K562 (cell line): Measurements from ENCODE around the gene XRCC5. TPM values are rescaled to one million over a fixed set of nuclear protein-coding genes. Genes with fewer than 3 reads are reported as not detected.

ENCODE experiments used
- ATAC-seq: fragments of 200-7000 bp; cut with Tn5 transposase; 3 replicates; pipeline ENCODE4 v1.9.1; 2020; ENCODE audit warnings: moderate library complexity
- BruUV-seq: library from RNA; stranded (reverse); fragments of 400-500 nt; replicated peaks from 2 replicates; lab custom pipeline; 2021; lab: Mats Ljungman, UMichigan
- CTCF ChIA-PET: fragments of 300-600 bp; formaldehyde crosslinking; extraction: SDS; loops from one replicate; lab custom pipeline; 2021; ENCODE audit warnings: low intra/inter-chr PET ratio; lab: Yijun Ruan, JAX
- POLR2A ChIA-PET: fragments of 300-600, 350-650 bp; sonication (Branson Sonifier 250); formaldehyde crosslinking; extraction: SDS; loops from one replicate; lab custom pipeline; 2021; ENCODE audit warnings: antibody characterized with exemption, inconsistent platforms; lab: Yijun Ruan, JAX
- DNase-seq, 4 experiments: peaks; one replicate each; pipeline versions ENCODE4 v3.0.0 to v3.0.0-alpha.2; 2011 to 2018; ENCODE audit warnings: low spot score in 3 of 4, mixed read lengths in 3 of 4; ENCODE audit errors: extremely low read depth in 1 of 4
- FAIRE-seq: peaks from 2 replicates; lab custom pipeline; 2011; peaks lifted over from hg19 to GRCh38; lab: Jason Lieb, UNC
- H2AFZ ChIP-seq: 2 replicates; pipeline ENCODE4 v1.6.0; 2011; ENCODE audit warnings: low read depth, low read length, control low read depth, inconsistent platforms
- H3K27ac ChIP-seq: fragments of 200-600 bp; 3 replicates; pipeline ENCODE4 v1.8.0; 2011; ENCODE audit warnings: low read depth, mild to moderate bottlenecking, control low read depth, inconsistent platforms, low read length, moderate library complexity, mixed read lengths; ENCODE audit errors: extremely low read depth
- H3K27me3 ChIP-seq, 2 experiments: fragments of 300-600 bp in 1 of 2; 2 replicates in 1 of 2; 3 replicates in 1 of 2; pipeline versions ENCODE4 v1.6.0 to v1.8.0; 2011; ENCODE audit warnings: inconsistent platforms in 2 of 2, low read length in 2 of 2, mild to moderate bottlenecking in 1 of 2, mixed read lengths in 1 of 2, moderate library complexity in 1 of 2; ENCODE audit not compliant: control insufficient read depth in 2 of 2, insufficient read depth in 2 of 2
- H3K36me3 ChIP-seq: fragments of 300-600 bp; 3 replicates; pipeline ENCODE4 v1.8.0; 2011; ENCODE audit warnings: mild to moderate bottlenecking, low read length, inconsistent platforms; ENCODE audit not compliant: control insufficient read depth, insufficient read depth
- H3K4me1 ChIP-seq, 2 experiments: fragments of 200-600 bp in 1 of 2; replicated peaks in 1 of 2; 2 replicates in 1 of 2; 3 replicates in 1 of 2; pipeline versions ENCODE4 v1.5.1 to v1.8.0; 2011; ENCODE audit warnings: inconsistent platforms in 2 of 2, low read length in 2 of 2, mild to moderate bottlenecking in 1 of 2, mixed read lengths in 1 of 2, moderate library complexity in 1 of 2; ENCODE audit not compliant: control insufficient read depth in 2 of 2, insufficient read depth in 2 of 2
- H3K4me2 ChIP-seq: 2 replicates; pipeline ENCODE4 v1.6.1; 2011; ENCODE audit warnings: low read length, control low read depth, inconsistent platforms, mixed read lengths; ENCODE audit not compliant: insufficient read depth
- H3K4me3 ChIP-seq: fragments of 200-600 bp; sonication (generic), shearing (Covaris generic); 2 replicates; pipeline ENCODE4 v1.5.1; 2016; ENCODE audit warnings: control low read depth, inconsistent platforms
- H3K79me2 ChIP-seq: fragments of 200-600 bp; 3 replicates; pipeline ENCODE4 v1.8.0; 2011; ENCODE audit warnings: low read length, inconsistent platforms; ENCODE audit not compliant: control insufficient read depth, insufficient read depth
- H3K9ac ChIP-seq, 2 experiments: 2 replicates each; pipeline versions ENCODE4 v1.6.0 to v1.6.1; 2011; ENCODE audit warnings: low read depth in 2 of 2, low read length in 2 of 2, control low read depth in 1 of 2, inconsistent platforms in 1 of 2, mild to moderate bottlenecking in 1 of 2, mixed read lengths in 1 of 2; ENCODE audit not compliant: insufficient read depth in 1 of 2
- H3K9me1 ChIP-seq: one replicate; pipeline ENCODE4 v1.6.0; 2011; ENCODE audit warnings: inconsistent platforms, mild to moderate bottlenecking, low read length, moderate library complexity; ENCODE audit not compliant: control insufficient read depth, insufficient read depth
- H3K9me3 ChIP-seq: replicated peaks from 2 replicates; pipeline ENCODE4 v1.5.1; 2011; ENCODE audit warnings: low read depth, low read length, inconsistent platforms; ENCODE audit not compliant: control insufficient read depth, insufficient read depth
- H4K20me1 ChIP-seq: replicated peaks from 2 replicates; pipeline ENCODE4 v1.6.1; 2011; ENCODE audit warnings: low read length, inconsistent platforms, mixed read lengths; ENCODE audit not compliant: control insufficient read depth, insufficient read depth
- JUND ChIP-seq, 2 experiments: IDR thresholded peaks; 2 replicates in 1 of 2; 3 replicates in 1 of 2; pipeline ENCODE4 v1.6.1; 2011; ENCODE audit warnings: borderline replicate concordance in 2 of 2, low read depth in 2 of 2, low read length in 2 of 2, improper control_type of control experiment in 1 of 2, missing biosample characterization in 1 of 2, missing genetic modification characterization in 1 of 2, missing genetic modification reagents in 1 of 2
- SMARCE1 ChIP-seq: fragments of 450-650 bp; IDR thresholded peaks from 2 replicates; pipeline ENCODE4 v1.7.1; 2016; ENCODE audit warnings: mild to moderate bottlenecking
- ZNF184 ChIP-seq: sonication (generic); formaldehyde crosslinking; IDR thresholded peaks from 2 replicates; pipeline ENCODE4 v1.5.0; 2020; ENCODE audit warnings: missing genetic modification reagents
- ZNF282 ChIP-seq: sonication (generic); formaldehyde crosslinking; IDR thresholded peaks from 2 replicates; pipeline ENCODE4 v1.8.1; 2023; ENCODE audit warnings: missing genetic modification reagents
- WGBS: fragments of 100-300 bp; shearing (Covaris generic); methylation state at CpG from one replicate; pipeline ENCODE4 v1.1.6; 2016; ENCODE audit warnings: low coverage, mixed read lengths; ENCODE audit not compliant: insufficient coverage; ENCODE audit errors: missing lambda C conversion rate; 5-methylcytosine and 5-hydroxymethylcytosine counted together
- in situ Hi-C: fragments of 300-500 bp; cut with MboI; formaldehyde crosslinking; loops from 4 replicates; pipeline ENCODE4 v1.15.0; 2018; ENCODE audit warnings: inconsistent platforms, mixed read lengths
- intact Hi-C: fragments of 100-400 bp; cut with micrococcal nuclease; formaldehyde crosslinking; loops from 2 replicates; pipeline ENCODE4 v1.14.2; 2022
- polyA plus RNA-seq, 8 experiments: library from polyadenylated mRNA; depleted of rRNA in 4 of 8; stranded (reverse) in 5 of 8; unstranded in 3 of 8; fragments of >200 nt; fragmentation: Nextera tagmentation in 2 of 8; fragmentation: Illumina TruSeq in 1 of 8; extraction: Ambion mirVana in 2 of 8; extraction: Trizol in 1 of 8; gene quantifications; 2 replicates each; pipeline versions ENCODE4 v1.2.1 to v1.2.3, GENCODE V29; 2011 to 2014; ENCODE audit warnings: inconsistent platforms in 1 of 8, missing spikeins in 1 of 8
- total RNA-seq, 7 experiments: library from RNA; depleted of rRNA in 6 of 7; stranded (reverse); fragments of >200 nt in 6 of 7; fragmentation: Illumina TruSeq in 2 of 7; extraction: Trizol in 2 of 7; gene quantifications; 2 replicates each; pipeline versions ENCODE4 v1.2.1 to v1.2.3, GENCODE V29; 2011 to 2021; ENCODE audit warnings: low replicate concordance in 1 of 7
- TF ChIP-seq, protein P1 (sequence below): fragments of 450-650 bp; IDR thresholded peaks from 2 replicates; pipeline ENCODE4 v1.6.1; 2014; ENCODE audit warnings: low read depth, mild to moderate bottlenecking, moderate library complexity, borderline replicate concordance
- TF ChIP-seq, protein P2 (sequence below), 2 experiments: fragments of 450-650 bp; conservative IDR thresholded peaks; 2 replicates each; pipeline ENCODE4 v1.6.1; 2017; ENCODE audit warnings: mild to moderate bottlenecking in 2 of 2, moderate library complexity in 2 of 2

The XRCC5 gene
- total and polyA plus RNA-seq, 9 of the 15 experiments (the other 6 are each of a cell fraction or from before 2014, with no cell fraction given) = 168 to 551 (median 297) TPM

DNA sequence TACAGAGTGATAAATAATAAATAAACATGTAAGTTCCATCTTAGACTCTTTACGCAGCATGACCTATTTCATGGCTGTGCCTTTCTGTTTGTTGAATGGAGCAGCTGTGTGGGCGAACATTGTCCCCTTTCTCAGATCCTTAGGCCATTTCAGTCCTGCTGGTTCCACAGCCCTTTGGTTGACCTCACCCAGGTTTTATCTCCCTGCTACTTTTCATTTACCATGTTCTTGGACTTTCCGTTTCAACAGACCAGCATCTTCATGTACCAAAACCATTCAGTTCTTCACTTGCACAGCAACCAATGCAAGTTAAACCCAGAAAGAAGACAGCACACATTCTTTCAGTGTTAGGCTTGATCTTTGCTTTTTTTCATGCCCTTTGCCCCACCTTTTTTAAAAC is 83.8 kb downstream of the XRCC5 start:
- BruUV-seq = no TSS peak
- Histone ChIP-seq H3K4me2 (no peak overlapping the region), H3K9me1 (no peaks in the 10 kb centered on the region), H4K20me1 (peaks cover 5% of the 10 kb centered on the region; the same call in 1 of the 2 replicates), H3K27me3 (no peaks in the 10 kb centered on the region), H3K36me3 (peaks cover 86% of the 10 kb centered on the region), H3K27ac (no peak overlapping the region), H2AFZ (no peak overlapping the region), H3K79me2 (peaks cover 42% of the 10 kb centered on the region), H3K4me3 (no peak overlapping the region), H3K9me3 (no peaks in the 10 kb centered on the region), H3K4me1 (peaks cover under 1 to 21% of the 10 kb centered on the region in 2 experiments; a peak in 4 of 5 replicates), H3K9ac (no peak overlapping the region)
- POLR2A ChIA-PET = interaction anchor here (1.0 kb wide), 1 partner anchor 13 kb away, joined by 3 read pairs; no protein-coding TSS in a partner anchor
- no peak for DNase-seq
- CTCF ChIA-PET = no interaction called here
- no peak for ATAC-seq
- peak; percentile 6 for FAIRE-seq
- WGBS = 60% methylated on average over 2 of the region's 3 CpGs
- intact Hi-C loops = no loop called here
- in situ Hi-C loops = no loop called here
- TF ChIP-seq, protein P1, sequence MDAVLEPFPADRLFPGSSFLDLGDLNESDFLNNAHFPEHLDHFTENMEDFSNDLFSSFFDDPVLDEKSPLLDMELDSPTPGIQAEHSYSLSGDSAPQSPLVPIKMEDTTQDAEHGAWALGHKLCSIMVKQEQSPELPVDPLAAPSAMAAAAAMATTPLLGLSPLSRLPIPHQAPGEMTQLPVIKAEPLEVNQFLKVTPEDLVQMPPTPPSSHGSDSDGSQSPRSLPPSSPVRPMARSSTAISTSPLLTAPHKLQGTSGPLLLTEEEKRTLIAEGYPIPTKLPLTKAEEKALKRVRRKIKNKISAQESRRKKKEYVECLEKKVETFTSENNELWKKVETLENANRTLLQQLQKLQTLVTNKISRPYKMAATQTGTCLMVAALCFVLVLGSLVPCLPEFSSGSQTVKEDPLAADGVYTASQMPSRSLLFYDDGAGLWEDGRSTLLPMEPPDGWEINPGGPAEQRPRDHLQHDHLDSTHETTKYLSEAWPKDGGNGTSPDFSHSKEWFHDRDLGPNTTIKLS = no peak
- TF ChIP-seq, protein P2, sequence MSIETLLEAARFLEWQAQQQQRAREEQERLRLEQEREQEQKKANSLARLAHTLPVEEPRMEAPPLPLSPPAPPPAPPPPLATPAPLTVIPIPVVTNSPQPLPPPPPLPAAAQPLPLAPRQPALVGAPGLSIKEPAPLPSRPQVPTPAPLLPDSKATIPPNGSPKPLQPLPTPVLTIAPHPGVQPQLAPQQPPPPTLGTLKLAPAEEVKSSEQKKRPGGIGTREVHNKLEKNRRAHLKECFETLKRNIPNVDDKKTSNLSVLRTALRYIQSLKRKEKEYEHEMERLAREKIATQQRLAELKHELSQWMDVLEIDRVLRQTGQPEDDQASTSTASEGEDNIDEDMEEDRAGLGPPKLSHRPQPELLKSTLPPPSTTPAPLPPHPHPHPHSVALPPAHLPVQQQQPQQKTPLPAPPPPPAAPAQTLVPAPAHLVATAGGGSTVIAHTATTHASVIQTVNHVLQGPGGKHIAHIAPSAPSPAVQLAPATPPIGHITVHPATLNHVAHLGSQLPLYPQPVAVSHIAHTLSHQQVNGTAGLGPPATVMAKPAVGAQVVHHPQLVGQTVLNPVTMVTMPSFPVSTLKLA (conservative IDR thresholded peaks at IDR 0.05) = no peak
- no peak for TF ChIP-seq ZNF184 (CRISPR knock-in tag)
- no peak for TF ChIP-seq SMARCE1
- no peak for TF ChIP-seq JUND (IDR thresholded peaks at IDR 0.05; ENCODE audit: borderline replicate concordance, low read depth, low read length)
- TF ChIP-seq JUND (tag; IDR thresholded peaks at IDR 0.05; ENCODE audit: borderline replicate concordance, low read depth, low read length) = 0 out of 3 replicates have a peak, but pooled peaks have one; percentile 20
- TF ChIP-seq ZNF282 = no peak
